ENCODE measurements around the gene LDLRAD1.

- no peak for TF ChIP-seq CTCF (conservative IDR thresholded peaks at IDR 0.05; ENCODE audit: low read depth in 2 of 2)
- no peak for TF ChIP-seq POLR2AphosphoS5 (IDR thresholded peaks at IDR 0.05; ENCODE audit: low read depth)
These were observed 5.1 kb downstream of the LDLRAD1 start for GRCh38 chr1:54012863-54013262.
